Kidney glomerular epithelial cell (primary cell): ENCODE data around the gene SPATA46.
"Not testable (repeated sequence)": the region's sequence is repeated elsewhere in the genome, so short reads cannot be mapped to it uniquely, and the experiment has no call there.

Source experiments
- DNase-seq: peaks from one replicate; lab custom pipeline; 2025; lab: John Stamatoyannopoulos, UW

The SPATA46 gene

GRCh38 chr1:162353702-162354101 is 23.0 kb downstream of the SPATA46 start:
- DNase-seq: no peak

DNA sequence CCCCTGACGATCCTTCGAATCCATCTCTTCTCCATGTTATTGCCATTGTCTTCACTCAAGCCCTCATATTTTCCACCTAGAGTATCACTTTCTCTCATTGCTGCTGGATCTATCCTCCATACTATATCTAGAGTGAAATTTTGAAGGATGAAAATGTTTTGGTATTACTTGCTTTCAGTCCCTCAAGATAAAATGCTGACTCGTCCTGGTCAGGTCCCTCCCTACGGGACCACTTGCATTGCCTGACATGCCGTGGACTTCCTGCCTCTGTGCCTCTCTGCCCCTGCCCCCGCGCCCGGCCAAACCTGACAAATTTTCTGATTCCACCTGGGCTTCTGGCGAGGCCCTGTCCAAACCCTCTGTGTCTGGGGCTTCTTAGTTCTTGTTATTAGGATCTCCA is 23.6 kb downstream of the SPATA46 start:
- DNase-seq: no peak

- not testable (repeated sequence) for DNase-seq
Observed at GRCh38 chr1:162351874-162352273, 24.8 kb downstream of the SPATA46 start.

DNA sequence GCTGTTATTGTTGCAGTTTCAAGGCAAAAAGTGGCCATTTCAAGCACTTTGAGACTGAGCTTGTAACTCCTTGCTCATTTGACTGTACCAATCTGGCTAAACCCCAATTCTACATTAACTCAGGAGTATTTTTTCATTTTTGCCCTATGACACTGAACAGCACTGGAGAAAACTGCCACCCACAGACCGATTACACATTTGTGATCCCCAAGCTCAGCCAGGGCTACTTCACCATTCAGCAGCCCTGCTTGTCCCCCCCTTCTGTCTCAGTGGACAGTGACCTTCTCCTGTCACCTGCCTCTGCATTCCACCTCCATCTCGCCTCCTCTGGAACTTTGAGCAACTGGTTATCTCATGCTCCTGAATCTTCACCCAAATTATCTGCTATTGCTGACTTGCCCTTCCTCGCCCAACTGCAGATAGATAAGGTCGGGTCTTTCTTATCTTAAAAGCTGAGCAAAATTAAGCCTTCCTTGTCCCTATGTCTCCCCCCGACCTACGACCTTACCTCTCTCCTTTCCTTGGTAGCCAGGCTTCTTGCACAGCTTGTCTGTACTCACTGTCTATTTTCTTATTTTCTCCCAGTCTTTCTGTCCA is 25.3 kb downstream of the SPATA46 start:
- DNase-seq: no peak

GRCh38 chr1:162349635-162350330 is 26.9 kb downstream of the SPATA46 start:
- DNase-seq: peak; percentile 95

GRCh38 chr1:162347281-162347680 is 29.4 kb downstream of the SPATA46 start:
- DNase-seq: no peak

GRCh38 chr1:162343470-162343869 is 33.2 kb downstream of the SPATA46 start:
- DNase-seq: no peak

DNA sequence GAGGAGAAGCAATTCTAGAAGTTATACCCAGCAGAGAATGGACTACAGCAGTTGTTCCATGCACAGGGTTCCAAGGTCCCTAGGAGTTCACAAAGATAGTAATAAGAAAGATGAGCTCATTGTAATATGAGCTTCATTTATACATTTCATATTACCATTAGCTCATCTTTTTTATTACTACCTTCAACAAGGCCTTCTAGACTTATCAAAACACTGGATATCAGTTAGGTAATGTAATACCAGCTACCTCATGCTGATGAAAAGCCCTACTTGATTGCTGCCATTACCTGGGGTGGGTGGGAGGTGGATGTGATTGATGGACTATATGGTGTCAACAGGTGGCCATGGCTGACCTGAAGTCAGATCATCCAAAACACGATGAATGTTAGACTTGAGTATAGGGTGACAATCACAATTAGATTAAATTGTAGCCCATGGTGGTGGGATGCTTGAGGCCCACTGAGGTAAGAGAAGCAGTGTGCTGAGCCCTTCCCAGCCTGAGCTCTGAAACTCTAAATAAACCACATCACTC is 34.1 kb downstream of the SPATA46 start:
- no peak for DNase-seq

- no peak for DNase-seq
Observed at GRCh38 chr1:162336621-162337285, 39.9 kb downstream of the SPATA46 start.

GRCh38 chr1:162335126-162335525 is 41.5 kb downstream of the SPATA46 start:
- DNase-seq: no peak

GRCh38 chr1:162333991-162334390 is 42.7 kb downstream of the SPATA46 start:
- DNase-seq: no peak

DNA sequence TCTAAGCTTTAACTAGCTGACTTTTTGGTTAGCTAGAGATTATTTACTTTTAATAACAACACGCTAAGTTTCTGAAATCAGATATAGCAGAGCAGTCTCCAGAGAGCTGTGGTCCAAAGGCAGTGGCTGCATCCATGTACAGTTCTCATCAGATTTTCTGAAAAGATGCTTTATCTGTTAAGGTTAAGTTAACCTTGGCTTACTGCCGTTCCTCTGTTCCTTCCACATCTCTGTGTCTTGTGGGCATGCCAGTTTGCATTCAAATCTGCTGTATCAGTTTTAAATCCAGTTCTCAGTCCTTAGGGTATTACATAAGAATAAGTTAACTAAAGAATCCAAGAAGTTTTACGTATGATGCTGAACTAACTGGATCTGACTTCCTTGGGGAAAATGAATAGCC is 46.8 kb downstream of the SPATA46 start:
- no peak for DNase-seq

- no peak for DNase-seq
Observed at GRCh38 chr1:162328512-162328911, 48.1 kb downstream of the SPATA46 start.

DNA sequence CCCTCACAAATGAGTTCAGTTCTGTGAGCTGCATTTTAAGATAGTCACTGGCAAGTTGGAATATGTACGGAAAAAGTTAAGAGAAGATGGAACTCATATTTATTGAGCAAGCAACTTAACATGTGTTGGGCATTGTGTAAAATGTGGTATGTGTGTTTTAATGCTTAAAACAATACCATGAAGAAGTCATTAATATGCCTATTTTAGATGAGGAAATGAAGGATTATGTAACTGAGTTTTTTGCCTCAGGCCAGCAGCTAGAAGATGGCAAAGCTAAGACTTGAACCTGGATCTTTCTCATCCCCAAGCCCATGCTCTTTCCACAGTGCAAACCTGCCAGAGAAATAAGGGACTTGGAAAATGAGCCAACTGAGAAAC is 48.9 kb downstream of the SPATA46 start:
- no peak for DNase-seq

GRCh38 chr1:162327144-162327787 is 49.4 kb downstream of the SPATA46 start:
- no peak for DNase-seq

- DNase-seq: no peak
Observed at GRCh38 chr1:162326559-162326958, 50.1 kb downstream of the SPATA46 start.

DNA sequence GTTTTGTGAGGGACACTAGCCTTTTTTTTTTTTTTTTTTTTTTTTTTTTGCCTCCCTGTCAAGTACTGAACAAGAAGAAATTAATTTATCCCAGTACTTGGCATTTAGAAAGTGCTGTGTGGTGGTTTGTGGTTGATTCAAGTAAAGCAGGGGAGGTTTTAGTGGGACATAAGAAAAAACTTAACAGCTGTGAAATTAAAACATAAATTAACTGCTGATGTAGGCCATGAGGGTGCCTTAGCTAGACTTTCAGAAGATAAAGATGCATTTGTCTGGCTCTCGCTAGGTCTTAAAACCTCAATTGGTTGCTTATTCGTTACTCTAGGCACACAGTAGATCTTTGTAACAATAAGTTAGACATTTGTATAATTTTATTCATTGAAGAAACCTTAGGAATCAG is 52.3 kb downstream of the SPATA46 start:
- no peak for DNase-seq
